Activated CD4-positive, alpha-beta T cell treated with anti-CD3 and anti-CD28 coated beads, Interleukin-2, amount 50 U/mL, for 4 hours (primary cell): ENCODE measurements around the gene PSME4.
"Not testable (repeated sequence)": the region's sequence is repeated elsewhere in the genome, so short reads cannot be mapped to it uniquely, and the experiment has no call there.

Source experiments
- DNase-seq, 2 experiments: peaks; one replicate each; pipeline ENCODE4 v3.0.0-alpha.2; 2020

Gene PSME4

GRCh38 chr2:53829273-53829979 lies 141.4 kb downstream of the PSME4 start:
- no peak for DNase-seq

GRCh38 chr2:53828331-53828730 lies 142.5 kb downstream of the PSME4 start:
- no peak for DNase-seq

DNA sequence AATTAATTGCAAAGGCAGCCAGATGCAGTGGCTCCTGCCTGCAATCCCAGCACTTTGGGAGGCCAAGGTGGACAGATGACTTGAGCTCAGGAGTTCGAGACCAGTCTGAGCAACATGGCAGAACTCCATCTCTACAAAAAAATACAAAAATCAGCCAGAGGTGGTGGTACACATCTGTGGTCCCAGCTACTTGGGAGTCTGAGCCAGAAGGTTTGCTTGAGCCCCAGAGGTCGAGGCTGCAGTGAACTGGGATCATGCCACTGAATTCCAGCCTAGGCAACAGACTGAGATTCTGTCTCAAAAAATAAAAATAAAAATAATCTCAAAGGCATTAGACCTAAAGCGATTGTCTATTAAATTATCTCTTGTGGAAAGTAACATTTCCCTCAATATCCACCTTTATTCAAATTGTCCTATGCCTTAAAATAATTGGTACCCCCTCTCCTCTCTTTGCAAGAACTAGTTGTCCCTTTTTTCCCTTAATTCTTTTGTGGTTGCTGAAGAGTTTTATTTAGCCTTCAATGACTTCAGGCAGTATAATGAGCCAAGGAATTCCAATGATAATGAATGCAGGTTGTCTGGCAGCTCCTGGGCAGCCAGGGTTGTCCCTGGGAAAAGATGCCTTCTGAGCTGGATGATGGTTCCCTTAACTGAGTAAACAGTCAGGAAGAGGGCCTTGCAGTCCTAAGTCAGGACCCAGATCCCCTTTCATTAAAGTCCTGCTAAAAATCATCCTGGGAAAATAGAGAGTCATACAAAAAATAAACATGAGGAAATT lies 143.2 kb downstream of the PSME4 start:
- no peak for DNase-seq

DNA sequence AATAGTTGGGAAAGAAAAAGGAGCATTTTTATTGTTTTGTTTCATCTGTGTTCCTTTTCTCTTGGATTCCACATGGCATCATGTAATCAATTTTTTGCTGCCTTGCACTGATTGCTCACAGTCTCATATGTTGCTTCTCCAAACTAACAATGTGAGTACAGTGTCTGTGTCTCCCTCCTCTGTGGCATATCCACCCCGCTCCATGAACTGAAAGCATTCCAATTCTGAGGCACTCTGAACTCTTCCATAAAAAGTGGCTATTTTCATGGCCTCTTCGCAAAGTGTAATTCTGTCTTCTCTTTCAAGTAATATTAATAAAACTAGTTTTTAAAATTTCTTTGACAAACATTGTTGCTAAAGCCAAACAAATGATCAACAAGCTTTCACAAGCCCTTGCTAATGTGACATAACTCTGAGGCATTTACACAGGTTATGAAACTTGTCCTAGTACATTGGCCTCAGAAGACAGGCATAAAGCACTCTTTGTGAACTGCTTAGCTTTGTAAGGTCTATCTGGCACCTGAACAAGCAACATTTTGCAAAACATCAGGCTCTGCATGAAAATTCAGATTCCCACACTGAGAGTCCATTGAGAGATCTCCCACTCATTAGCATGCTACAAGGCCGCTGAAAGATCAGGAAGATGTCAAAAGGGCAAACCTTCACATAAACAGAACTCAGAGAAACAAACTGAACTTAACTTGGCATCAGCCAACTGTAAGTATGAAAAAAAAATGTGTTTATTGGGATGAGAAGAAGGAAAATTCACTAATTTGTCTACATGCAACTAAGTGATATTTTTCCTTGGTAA lies 144.0 kb downstream of the PSME4 start:
- no peak for DNase-seq

DNA sequence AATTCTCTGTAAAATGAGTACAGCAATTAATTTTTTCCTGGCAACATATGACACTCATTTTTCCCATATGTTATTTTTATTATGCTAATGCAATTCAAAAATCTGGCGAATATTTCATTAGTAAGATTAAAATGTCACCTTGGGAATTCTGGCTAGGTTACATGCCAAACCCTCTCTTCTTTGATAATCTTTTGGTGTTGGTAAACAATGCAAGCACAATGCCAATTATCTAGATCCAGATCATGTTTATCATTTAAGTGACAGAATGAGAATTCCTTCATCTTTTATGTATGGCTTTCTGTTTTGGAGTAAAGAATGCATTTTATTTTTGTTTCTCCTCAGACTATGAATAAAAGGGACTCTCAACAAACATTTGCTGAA lies 144.8 kb downstream of the PSME4 start:
- DNase-seq = no peak

GRCh38 chr2:53823639-53824038 lies 147.2 kb downstream of the PSME4 start:
- DNase-seq = not testable (repeated sequence)

GRCh38 chr2:53821810-53822209 lies 149.0 kb downstream of the PSME4 start:
- DNase-seq = no peak

DNA sequence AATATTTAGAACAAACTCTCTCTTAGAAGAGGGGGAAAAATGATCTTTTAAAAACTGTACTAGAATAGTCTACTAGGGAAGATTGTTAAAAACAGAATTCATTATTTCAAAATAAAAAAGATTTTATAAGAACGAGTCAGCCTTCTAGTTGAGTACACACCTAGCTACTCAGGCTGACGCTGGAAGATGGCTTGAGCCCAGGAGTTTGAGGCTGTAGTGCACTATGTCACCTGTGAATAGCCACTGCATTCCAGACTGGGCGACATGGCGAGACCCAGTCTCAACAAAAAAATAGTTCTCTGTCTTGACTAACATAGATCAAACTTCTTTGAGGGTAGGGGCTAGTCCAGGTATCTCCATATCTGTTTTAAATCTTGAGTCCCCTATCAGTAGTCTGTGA lies 150.1 kb downstream of the PSME4 start:
- no peak for DNase-seq

DNA sequence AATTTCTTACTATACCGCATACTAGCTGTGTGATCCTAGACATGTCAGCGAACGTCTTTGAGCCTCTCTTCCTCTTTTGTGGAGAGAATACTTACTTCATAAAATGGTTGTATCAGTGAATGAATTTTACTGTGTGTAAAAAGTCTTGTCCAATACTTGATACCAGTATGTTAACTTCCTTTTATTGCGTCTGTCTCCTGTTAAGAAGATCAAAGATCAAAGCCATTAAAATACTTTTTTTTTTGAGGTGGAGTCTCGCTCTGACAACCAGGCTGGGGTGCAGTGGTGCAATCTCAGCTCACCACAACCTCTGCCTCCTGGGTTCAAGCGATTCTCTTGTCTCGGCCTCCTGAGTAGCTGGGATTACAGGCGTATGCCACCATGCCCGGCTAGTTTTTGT lies 150.7 kb downstream of the PSME4 start:
- no peak for DNase-seq

DNA sequence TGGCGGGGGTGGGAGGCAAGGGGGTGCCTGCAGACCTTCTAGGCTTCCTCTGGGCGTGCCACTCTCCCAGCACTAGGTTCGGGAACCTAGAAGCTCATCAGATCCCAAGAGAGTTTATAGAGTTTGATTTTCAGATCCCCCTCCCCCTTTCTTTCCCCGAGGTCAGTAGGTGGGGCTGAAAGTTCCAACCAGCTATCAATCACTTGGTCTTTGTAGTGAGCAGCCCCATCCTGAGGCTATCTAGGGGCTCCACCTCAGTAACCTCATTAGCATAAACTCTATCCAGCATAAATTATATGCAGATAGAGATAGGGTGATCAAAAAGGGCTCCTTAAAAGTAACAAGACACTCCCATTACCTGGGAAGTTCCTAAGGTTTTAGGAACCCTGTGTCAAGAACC lies 151.2 kb downstream of the PSME4 start:
- no peak for DNase-seq

DNA sequence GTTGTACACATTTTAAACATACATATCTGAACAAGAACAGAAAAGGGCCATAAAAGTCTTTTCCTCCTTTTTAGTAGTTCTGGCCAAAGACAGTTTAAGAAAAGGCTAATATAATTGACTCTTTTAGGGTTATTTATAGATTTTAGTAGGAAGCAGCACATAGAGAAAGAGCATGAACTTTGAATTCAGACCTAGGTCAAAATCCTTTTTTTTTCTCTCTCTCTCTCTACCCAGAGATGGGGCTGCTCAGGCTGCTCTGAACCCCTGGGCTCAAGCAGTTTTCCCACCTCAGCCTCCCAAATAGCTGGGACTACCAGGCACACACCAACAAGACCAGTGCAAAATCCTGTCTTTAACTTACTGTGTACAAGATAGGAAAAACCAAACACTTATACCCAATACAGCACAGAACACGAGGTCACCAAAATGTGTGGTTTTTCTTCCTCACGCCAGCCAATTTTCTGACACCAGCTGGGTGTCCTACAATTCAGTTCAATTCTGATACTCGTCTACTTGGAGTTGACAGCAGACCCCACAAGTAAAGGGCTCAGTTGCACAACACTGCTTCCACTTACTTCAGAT lies 151.8 kb downstream of the PSME4 start:
- no peak for DNase-seq
